GM12878 (cell line): ENCODE data around the gene POLR3E. TPM values are rescaled to one million over a fixed set of nuclear protein-coding genes. Genes with fewer than 3 reads are reported as not detected.

ENCODE experiments used
- BMI1 ChIP-seq: fragments of 450-650 bp; IDR thresholded peaks from 2 replicates; pipeline ENCODE4 v1.6.1; 2016; ENCODE audit warnings: mild to moderate bottlenecking, moderate library complexity, borderline replicate concordance
- CBX3 ChIP-seq: fragments of 200-600 bp; sonication (generic); IDR thresholded peaks from 2 replicates; pipeline ENCODE4 v1.6.1; 2016; ENCODE audit warnings: low read depth, borderline replicate concordance
- EED ChIP-seq: sonication (generic); IDR thresholded peaks from 2 replicates; pipeline ENCODE4 v1.6.1; 2016; ENCODE audit warnings: antibody characterized with exemption, low read depth
- FOS ChIP-seq: IDR thresholded peaks from 3 replicates; pipeline ENCODE4 v1.6.1; 2011; ENCODE audit warnings: borderline replicate concordance; ENCODE audit not compliant: insufficient read length; ENCODE audit errors: extremely low read depth
- HCFC1 ChIP-seq: fragments of 150-350 bp; IDR thresholded peaks from 2 replicates; pipeline ENCODE4 v1.6.1; 2014; ENCODE audit warnings: low read length
- HDGF ChIP-seq: fragments of 450-650 bp; IDR thresholded peaks from 2 replicates; pipeline ENCODE4 v1.6.1; 2016; ENCODE audit warnings: antibody characterized with exemption
- PAX5 ChIP-seq: IDR thresholded peaks from 2 replicates; pipeline ENCODE4 v1.6.1; 2011; ENCODE audit warnings: low read depth, low read length, borderline replicate concordance
- PML ChIP-seq: IDR thresholded peaks from 2 replicates; pipeline ENCODE4 v1.6.1; 2012; ENCODE audit warnings: low read length, inconsistent platforms
- RAD51 ChIP-seq: fragments of 450-650 bp; IDR thresholded peaks from 2 replicates; pipeline ENCODE4 v1.6.1; 2016; ENCODE audit warnings: moderate library complexity, mild to moderate bottlenecking, inconsistent platforms
- SIN3A ChIP-seq: IDR thresholded peaks from 2 replicates; pipeline ENCODE4 v1.6.1; 2012; ENCODE audit warnings: low read depth, low read length, improper control_type of control experiment
- SMARCA5 ChIP-seq: fragments of 450-650 bp; IDR thresholded peaks from 2 replicates; pipeline ENCODE4 v1.6.1; 2017; ENCODE audit warnings: mild to moderate bottlenecking
- SREBF2 ChIP-seq: IDR thresholded peaks from 2 replicates; pipeline ENCODE4 v1.6.1; 2012; ENCODE audit warnings: mild to moderate bottlenecking, low read length
- TCF12 ChIP-seq: IDR thresholded peaks from 2 replicates; pipeline ENCODE4 v1.6.1; 2011; ENCODE audit warnings: low read depth, mild to moderate bottlenecking, low read length
- ZNF24 ChIP-seq: fragments of 450-650 bp; IDR thresholded peaks from 2 replicates; pipeline ENCODE4 v1.6.1; 2017; ENCODE audit warnings: antibody characterized with exemption, mild to moderate bottlenecking
- ZNF274 ChIP-seq: IDR thresholded peaks from one replicate; pipeline ENCODE4 v1.8.0; 2011; ENCODE audit not compliant: insufficient read length, insufficient read depth
- polyA plus RNA-seq, 11 experiments: library from polyadenylated mRNA; depleted of rRNA in 4 of 11; unstranded in 6 of 11; stranded (reverse) in 5 of 11; fragments of >200 nt; fragmentation: Nextera tagmentation in 4 of 11; fragmentation: Illumina TruSeq in 1 of 11; extraction: Ambion mirVana in 4 of 11; extraction: Trizol in 1 of 11; gene quantifications; 1 replicate in 1 of 11; 2 replicates in 10 of 11; pipeline versions ENCODE4 v1.2.1 to v1.2.3, GENCODE V29; 2011 to 2016; ENCODE audit warnings: inconsistent platforms in 2 of 11, missing spikeins in 2 of 11, low read depth in 1 of 11
- total RNA-seq, 4 experiments: library from RNA; depleted of rRNA in 3 of 4; stranded (reverse); fragments of >200 nt in 3 of 4; fragmentation: Illumina TruSeq in 1 of 4; extraction: Trizol in 1 of 4; gene quantifications; 2 replicates each; pipeline versions ENCODE4 v1.2.1 to v1.2.3, GENCODE V29; 2013 to 2021
- TF ChIP-seq, protein P1 (sequence below): fragments of 450-650 bp; IDR thresholded peaks from 2 replicates; pipeline ENCODE4 v1.6.1; 2016; ENCODE audit warnings: mild to moderate bottlenecking, moderate library complexity, borderline replicate concordance
- TF ChIP-seq, protein P2 (sequence below): fragments of 150-350 bp; IDR thresholded peaks from 2 replicates; pipeline ENCODE4 v1.6.1; 2016; ENCODE audit warnings: low read depth, low read length
- TF ChIP-seq, protein P3 (sequence below): IDR thresholded peaks from 2 replicates; pipeline ENCODE4 v1.6.1; 2012; ENCODE audit warnings: low read depth, low read length, improper control_type of control experiment
- TF ChIP-seq, protein P4 (sequence below): IDR thresholded peaks from 2 replicates; pipeline ENCODE4 v1.6.1; 2012; ENCODE audit warnings: low read depth, low read length, improper control_type of control experiment
- TF ChIP-seq, protein P5 (sequence below): fragments of 150-350 bp; IDR thresholded peaks from 2 replicates; pipeline ENCODE4 v1.6.1; 2014; ENCODE audit warnings: mild to moderate bottlenecking, low read depth, low read length

The POLR3E gene
- total and polyA plus RNA-seq, 10 of the 15 experiments (the other 5 are each of a cell fraction or from before 2014, with no cell fraction given), result 11.1 to 79.5 (median 39.7) TPM

DNA sequence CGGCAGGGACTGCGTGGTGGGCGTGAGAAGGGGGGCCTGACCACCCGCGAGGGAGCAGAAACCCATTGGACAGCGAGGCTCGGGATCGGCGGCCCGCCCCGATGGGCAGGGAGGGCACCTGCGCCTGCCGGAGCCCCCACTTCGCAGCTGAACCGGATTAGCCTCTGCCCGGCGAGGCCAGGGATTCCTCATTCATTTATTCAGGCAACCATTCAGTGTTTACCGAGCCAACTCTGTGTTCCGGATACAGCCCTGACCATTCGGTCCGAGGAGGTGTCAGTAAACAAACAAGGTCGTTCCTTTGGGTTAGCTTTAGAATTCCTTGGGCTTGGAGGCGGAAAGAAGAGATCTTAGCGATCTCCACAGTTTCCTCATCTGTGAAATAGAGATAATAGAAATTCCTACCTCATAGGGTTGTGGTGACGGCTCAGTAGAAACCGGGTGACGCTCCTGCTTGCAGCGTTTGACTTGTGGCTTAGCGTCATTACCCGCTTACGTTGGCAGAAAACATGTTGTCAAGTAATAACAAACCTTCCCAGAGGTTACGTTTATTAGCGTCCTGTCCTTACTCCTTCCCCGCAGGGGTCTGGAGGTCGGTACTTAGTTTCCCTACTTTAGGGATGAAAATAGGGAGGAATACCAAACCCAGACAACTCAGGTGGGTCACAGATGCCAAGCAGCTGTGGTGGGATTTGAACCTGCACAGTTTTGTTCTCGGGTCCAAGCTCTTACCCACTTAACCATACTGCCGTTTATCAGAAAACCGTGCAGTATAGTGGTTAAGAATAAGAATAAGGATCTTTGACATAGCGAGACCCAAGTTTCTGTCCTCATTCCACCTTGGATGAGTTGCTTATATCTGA lies 893 bp downstream of the POLR3E start (continued):
- TF ChIP-seq RAD51 (peak; percentile 48; the same call in 1 of the 2 replicates), SMARCA5 (peak; percentile 74; the same call in 1 of the 2 replicates), SIN3A (peak; percentile 20; the same call in 1 of the 2 replicates), HDGF (no peak), FOS (no peak), PML (peak; percentile 93), CBX3 (no peak), EED (peak; percentile 96), PAX5 (no peak), HCFC1 (no peak), ZNF24 (peak; percentile 100), SREBF2 (peak; percentile 99), BMI1 (peak; percentile 60; the same call in 1 of the 2 replicates), TCF12 (peak; percentile 61; the same call in 1 of the 2 replicates), ZNF274 (no peak)
- TF ChIP-seq, protein P1, sequence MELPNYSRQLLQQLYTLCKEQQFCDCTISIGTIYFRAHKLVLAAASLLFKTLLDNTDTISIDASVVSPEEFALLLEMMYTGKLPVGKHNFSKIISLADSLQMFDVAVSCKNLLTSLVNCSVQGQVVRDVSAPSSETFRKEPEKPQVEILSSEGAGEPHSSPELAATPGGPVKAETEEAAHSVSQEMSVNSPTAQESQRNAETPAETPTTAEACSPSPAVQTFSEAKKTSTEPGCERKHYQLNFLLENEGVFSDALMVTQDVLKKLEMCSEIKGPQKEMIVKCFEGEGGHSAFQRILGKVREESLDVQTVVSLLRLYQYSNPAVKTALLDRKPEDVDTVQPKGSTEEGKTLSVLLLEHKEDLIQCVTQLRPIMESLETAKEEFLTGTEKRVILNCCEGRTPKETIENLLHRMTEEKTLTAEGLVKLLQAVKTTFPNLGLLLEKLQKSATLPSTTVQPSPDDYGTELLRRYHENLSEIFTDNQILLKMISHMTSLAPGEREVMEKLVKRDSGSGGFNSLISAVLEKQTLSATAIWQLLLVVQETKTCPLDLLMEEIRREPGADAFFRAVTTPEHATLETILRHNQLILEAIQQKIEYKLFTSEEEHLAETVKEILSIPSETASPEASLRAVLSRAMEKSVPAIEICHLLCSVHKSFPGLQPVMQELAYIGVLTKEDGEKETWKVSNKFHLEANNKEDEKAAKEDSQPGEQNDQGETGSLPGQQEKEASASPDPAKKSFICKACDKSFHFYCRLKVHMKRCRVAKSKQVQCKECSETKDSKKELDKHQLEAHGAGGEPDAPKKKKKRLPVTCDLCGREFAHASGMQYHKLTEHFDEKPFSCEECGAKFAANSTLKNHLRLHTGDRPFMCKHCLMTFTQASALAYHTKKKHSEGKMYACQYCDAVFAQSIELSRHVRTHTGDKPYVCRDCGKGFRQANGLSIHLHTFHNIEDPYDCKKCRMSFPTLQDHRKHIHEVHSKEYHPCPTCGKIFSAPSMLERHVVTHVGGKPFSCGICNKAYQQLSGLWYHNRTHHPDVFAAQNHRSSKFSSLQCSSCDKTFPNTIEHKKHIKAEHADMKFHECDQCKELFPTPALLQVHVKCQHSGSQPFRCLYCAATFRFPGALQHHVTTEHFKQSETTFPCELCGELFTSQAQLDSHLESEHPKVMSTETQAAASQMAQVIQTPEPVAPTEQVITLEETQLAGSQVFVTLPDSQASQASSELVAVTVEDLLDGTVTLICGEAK, result peak; percentile 79; the same call in 1 of the 2 replicates
- TF ChIP-seq, protein P2, sequence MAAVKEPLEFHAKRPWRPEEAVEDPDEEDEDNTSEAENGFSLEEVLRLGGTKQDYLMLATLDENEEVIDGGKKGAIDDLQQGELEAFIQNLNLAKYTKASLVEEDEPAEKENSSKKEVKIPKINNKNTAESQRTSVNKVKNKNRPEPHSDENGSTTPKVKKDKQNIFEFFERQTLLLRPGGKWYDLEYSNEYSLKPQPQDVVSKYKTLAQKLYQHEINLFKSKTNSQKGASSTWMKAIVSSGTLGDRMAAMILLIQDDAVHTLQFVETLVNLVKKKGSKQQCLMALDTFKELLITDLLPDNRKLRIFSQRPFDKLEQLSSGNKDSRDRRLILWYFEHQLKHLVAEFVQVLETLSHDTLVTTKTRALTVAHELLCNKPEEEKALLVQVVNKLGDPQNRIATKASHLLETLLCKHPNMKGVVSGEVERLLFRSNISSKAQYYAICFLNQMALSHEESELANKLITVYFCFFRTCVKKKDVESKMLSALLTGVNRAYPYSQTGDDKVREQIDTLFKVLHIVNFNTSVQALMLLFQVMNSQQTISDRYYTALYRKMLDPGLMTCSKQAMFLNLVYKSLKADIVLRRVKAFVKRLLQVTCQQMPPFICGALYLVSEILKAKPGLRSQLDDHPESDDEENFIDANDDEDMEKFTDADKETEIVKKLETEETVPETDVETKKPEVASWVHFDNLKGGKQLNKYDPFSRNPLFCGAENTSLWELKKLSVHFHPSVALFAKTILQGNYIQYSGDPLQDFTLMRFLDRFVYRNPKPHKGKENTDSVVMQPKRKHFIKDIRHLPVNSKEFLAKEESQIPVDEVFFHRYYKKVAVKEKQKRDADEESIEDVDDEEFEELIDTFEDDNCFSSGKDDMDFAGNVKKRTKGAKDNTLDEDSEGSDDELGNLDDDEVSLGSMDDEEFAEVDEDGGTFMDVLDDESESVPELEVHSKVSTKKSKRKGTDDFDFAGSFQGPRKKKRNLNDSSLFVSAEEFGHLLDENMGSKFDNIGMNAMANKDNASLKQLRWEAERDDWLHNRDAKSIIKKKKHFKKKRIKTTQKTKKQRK, result no peak; the same call in 1 of the 2 replicates
- TF ChIP-seq, protein P3, sequence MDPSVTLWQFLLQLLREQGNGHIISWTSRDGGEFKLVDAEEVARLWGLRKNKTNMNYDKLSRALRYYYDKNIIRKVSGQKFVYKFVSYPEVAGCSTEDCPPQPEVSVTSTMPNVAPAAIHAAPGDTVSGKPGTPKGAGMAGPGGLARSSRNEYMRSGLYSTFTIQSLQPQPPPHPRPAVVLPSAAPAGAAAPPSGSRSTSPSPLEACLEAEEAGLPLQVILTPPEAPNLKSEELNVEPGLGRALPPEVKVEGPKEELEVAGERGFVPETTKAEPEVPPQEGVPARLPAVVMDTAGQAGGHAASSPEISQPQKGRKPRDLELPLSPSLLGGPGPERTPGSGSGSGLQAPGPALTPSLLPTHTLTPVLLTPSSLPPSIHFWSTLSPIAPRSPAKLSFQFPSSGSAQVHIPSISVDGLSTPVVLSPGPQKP, result no peak
- TF ChIP-seq, protein P4, sequence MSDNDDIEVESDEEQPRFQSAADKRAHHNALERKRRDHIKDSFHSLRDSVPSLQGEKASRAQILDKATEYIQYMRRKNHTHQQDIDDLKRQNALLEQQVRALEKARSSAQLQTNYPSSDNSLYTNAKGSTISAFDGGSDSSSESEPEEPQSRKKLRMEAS, result no peak
- TF ChIP-seq, protein P5, sequence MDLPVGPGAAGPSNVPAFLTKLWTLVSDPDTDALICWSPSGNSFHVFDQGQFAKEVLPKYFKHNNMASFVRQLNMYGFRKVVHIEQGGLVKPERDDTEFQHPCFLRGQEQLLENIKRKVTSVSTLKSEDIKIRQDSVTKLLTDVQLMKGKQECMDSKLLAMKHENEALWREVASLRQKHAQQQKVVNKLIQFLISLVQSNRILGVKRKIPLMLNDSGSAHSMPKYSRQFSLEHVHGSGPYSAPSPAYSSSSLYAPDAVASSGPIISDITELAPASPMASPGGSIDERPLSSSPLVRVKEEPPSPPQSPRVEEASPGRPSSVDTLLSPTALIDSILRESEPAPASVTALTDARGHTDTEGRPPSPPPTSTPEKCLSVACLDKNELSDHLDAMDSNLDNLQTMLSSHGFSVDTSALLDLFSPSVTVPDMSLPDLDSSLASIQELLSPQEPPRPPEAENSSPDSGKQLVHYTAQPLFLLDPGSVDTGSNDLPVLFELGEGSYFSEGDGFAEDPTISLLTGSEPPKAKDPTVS, result peak; percentile 68; the same call in 1 of the 2 replicates
